Urinary bladder (tissue), 4 donors: ENCODE measurements around the gene PRR5. TPM values are rescaled to one million over a fixed set of nuclear protein-coding genes. Genes with fewer than 3 reads are reported as not detected.
"Not testable (repeated sequence)": the region's sequence is repeated elsewhere in the genome, so short reads cannot be mapped to it uniquely, and the experiment has no call there.

ENCODE experiments used
- DNase-seq: peaks from one replicate; pipeline ENCODE4 v3.0.0-alpha.2; 2015; ENCODE audit errors: extremely low spot score
- H3K27ac ChIP-seq: one replicate; pipeline ENCODE4 v1.5.1; 2013; ENCODE audit warnings: low read depth, mild to moderate bottlenecking, moderate library complexity
- H3K36me3 ChIP-seq: one replicate; pipeline ENCODE4 v1.6.1; 2013; ENCODE audit warnings: mild to moderate bottlenecking, moderate library complexity; ENCODE audit not compliant: insufficient read depth
- H3K4me1 ChIP-seq: one replicate; pipeline ENCODE4 v1.6.1; 2013; ENCODE audit warnings: mild to moderate bottlenecking, moderate library complexity; ENCODE audit not compliant: insufficient read depth
- H3K4me3 ChIP-seq: one replicate; pipeline ENCODE4 v1.5.1; 2013; ENCODE audit warnings: low read depth, low read length
- WGBS: extraction: QIAGEN DNeasy Blood & Tissue Kit; methylation state at CpG from one replicate; pipeline ENCODE4 v1.1.7; 2013; 5-methylcytosine and 5-hydroxymethylcytosine counted together
- polyA plus RNA-seq: library from polyadenylated mRNA; stranded (reverse); fragments of 200-250 nt; gene quantifications from one replicate; pipeline ENCODE4 v1.2.3, GENCODE V29; 2013
- total RNA-seq: library from RNA; depleted of rRNA; stranded (reverse); fragments of >200 nt; gene quantifications from one replicate; pipeline ENCODE4 v1.2.3, GENCODE V29; 2014
- donor health status: healthy with polysubstance abuse.
- donor health status: healthy.

The PRR5 gene
- total and polyA plus RNA-seq, 2 donors: 13.9 to 28.1 TPM

GRCh38 chr22:44733426-44734106 lies 31.6 kb downstream of the PRR5 start:
- DNase-seq: no peak
- 90% methylated on average over 14 of the region's 14 CpGs for WGBS
- Histone ChIP-seq H3K4me3 (no peak overlapping the region), H3K36me3 (no peaks in the 10 kb centered on the region), H3K27ac (no peak overlapping the region), H3K4me1 (no peaks in the 10 kb centered on the region)

- no peaks in the 10 kb centered on the region for H3K36me3 ChIP-seq
- 78% methylated on average over 8 of the region's 8 CpGs for WGBS
Measured at GRCh38 chr22:44734278-44734677, 32.3 kb downstream of the PRR5 start.

DNA sequence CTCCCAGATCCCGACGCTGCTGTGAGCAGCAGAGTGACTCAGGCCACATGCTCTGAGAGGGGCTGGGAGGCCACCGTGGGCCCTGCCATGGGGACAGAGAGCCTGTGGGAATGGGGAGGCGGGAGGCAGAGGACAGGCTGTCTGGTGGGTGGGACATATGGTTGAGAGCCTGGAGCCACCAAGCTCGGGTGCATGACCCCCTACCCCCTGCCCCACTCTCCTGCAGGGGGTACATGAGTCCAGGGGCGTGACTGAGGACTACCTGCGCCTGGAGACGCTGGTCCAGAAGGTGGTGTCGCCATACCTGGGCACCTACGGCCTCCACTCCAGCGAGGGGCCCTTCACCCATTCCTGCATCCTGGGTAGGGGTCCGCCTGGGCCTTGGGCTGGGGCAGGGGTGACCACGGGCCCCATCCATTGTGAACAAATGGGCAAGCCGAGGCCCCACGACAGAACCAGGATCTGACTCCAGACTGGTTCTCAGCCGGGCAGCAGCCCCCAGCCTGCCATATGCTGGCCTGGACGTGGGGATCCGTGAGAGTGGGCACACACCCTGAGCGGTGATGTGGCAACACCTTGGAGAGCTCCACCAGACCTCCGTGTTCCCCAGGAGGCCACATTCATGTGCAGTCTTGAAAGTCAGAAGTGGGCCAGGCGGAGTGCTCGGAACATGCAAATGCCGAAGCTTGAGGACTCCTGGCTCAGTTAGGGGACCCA lies 33.0 kb downstream of the PRR5 start:
- no peak overlapping the region for H3K4me3 ChIP-seq
- no peak overlapping the region for H3K27ac ChIP-seq
- H3K36me3 ChIP-seq: no peaks in the 10 kb centered on the region
- no peak for DNase-seq
- WGBS: 81% methylated on average over 23 of the region's 23 CpGs
- no peaks in the 10 kb centered on the region for H3K4me1 ChIP-seq

More at GRCh38 chr22:44734278-44734677, 32.3 kb downstream of the PRR5 start:
- Histone ChIP-seq H3K4me1 (no peaks in the 10 kb centered on the region), H3K4me3 (no peak overlapping the region), H3K27ac (no peak overlapping the region)
- DNase-seq: no peak

- H3K4me1 ChIP-seq: no peaks in the 10 kb centered on the region
- H3K36me3 ChIP-seq: no peaks in the 10 kb centered on the region
- no peak overlapping the region for H3K4me3 ChIP-seq
- 40% methylated on average over 28 of the region's 28 CpGs for WGBS
- no peak overlapping the region for H3K27ac ChIP-seq
- no peak for DNase-seq
Measured at GRCh38 chr22:44735518-44736428, 33.8 kb downstream of the PRR5 start.

- H3K36me3 ChIP-seq: no peaks in the 10 kb centered on the region
- WGBS: 46% methylated on average over 52 of the region's 52 CpGs
- DNase-seq: no peak
- no peaks in the 10 kb centered on the region for H3K4me1 ChIP-seq
- no peak overlapping the region for H3K4me3 ChIP-seq
- no peak overlapping the region for H3K27ac ChIP-seq
Measured at GRCh38 chr22:44736581-44737405, 34.8 kb downstream of the PRR5 start.

DNA sequence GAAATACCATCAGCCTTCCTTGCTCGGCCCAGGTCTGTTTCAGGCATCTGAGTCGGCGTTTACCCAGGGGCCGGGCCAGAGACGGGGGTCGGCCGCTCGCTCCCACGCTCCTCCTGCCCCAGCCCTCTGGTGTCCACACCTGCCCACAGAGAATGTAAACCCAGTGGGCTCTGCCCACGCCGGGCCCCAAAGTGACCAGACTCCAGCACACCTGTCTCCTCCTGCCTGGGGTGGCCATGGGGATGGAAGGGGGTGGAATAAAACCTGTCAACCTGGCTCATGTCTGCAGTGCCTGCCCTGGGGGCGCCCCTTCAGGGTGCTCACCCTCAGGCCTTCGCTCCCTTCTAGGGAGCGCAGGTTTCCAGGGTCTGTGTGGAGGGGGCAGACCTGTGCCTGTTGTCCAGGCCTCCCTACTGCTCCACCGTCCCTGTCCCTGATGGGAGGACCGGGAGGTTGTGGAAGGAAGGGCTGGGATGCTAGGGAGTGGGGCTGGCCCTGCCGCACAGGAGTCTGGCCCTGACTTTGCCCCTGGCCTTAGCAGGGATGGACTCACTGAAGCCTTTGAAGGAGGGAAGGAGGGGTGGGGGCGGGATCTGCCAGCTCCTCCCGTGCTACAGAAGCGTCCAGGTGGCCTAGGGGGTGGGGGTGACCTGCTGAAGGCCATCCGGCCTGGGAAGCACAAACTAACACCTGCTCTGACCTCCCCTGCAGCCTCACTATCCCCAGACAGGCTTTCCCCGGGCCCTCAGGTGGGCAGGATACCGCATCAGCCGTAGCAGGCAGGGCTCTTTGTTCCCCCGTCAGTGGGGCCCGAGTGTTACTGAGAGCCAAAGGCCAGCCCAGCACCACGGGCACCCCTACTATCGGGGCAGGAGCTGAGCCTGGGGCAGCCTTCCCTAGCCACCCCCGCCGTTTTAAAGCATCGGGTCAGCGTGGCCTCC lies 35.7 kb downstream of the PRR5 start:
- Histone ChIP-seq H3K27ac (no peak overlapping the region), H3K4me3 (no peak overlapping the region), H3K4me1 (no peaks in the 10 kb centered on the region), H3K36me3 (no peaks in the 10 kb centered on the region)
- WGBS: 65% methylated on average over 32 of the region's 32 CpGs
- DNase-seq: no peak

- no peak overlapping the region for H3K27ac ChIP-seq
- no peaks in the 10 kb centered on the region for H3K36me3 ChIP-seq
- no peak overlapping the region for H3K4me3 ChIP-seq
- 49% methylated on average over 14 of the region's 14 CpGs for WGBS
- no peak for DNase-seq
- no peaks in the 10 kb centered on the region for H3K4me1 ChIP-seq
Measured at GRCh38 chr22:44738347-44738715, 36.3 kb downstream of the PRR5 start.

DNA sequence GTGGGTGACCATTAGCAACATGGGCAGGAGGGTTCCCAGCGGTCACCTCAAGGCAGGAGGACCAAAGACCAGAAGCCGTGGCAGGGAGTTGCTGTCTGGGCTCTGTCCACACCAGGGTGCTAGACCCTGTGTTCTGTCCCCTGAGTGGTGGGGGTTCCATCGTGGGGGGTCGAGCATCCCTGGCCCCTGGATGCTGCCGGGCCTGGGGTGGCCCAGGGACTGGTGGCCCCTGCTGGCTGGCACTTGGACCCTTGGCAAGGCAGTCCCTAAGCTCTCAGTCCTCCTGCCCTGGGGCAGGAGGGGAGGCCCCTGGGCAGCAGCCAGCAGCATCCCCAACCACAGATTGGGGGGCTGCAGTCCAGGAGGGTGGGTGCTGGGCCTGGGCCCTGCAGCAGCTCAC lies 37.0 kb downstream of the PRR5 start:
- DNase-seq: no peak
- H3K36me3 ChIP-seq: no peaks in the 10 kb centered on the region
- 89% methylated on average over 5 of the region's 5 CpGs for WGBS

DNA sequence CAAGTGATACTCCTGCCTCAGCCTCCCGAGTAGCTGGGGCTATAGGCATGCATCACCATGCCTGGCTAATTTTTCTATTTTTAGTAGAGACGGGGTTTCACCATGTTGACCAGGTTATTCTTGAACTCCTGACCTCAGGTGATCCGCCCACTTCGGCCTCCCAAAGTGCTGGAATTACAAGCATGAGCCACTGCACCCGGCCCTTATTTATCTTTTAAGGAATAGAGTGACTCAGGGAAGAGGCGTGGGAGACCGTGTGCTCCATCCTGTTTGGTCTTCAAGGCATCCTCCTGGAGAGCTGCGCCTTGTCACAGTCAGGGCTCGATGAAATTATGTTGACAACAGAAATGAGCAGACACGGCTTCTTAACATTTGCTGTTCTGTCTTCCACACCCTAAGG lies 37.7 kb downstream of the PRR5 start:
- H3K36me3 ChIP-seq, H3K4me1 ChIP-seq, H3K4me3 ChIP-seq, DNase-seq, H3K27ac ChIP-seq: not testable (repeated sequence)
- 52% methylated on average over 10 of the region's 10 CpGs for WGBS

More for the DNA sequence above, 37.0 kb downstream of the PRR5 start:
- no peaks in the 10 kb centered on the region for H3K4me1 ChIP-seq
- H3K27ac ChIP-seq: no peak overlapping the region
- H3K4me3 ChIP-seq: no peak overlapping the region

- H3K4me1 ChIP-seq: no peaks in the 10 kb centered on the region
- DNase-seq: no peak
- H3K4me3 ChIP-seq: no peak overlapping the region
- H3K27ac ChIP-seq: no peak overlapping the region
- no peaks in the 10 kb centered on the region for H3K36me3 ChIP-seq
- 76% methylated on average over 17 of the region's 17 CpGs for WGBS
Measured at GRCh38 chr22:44740307-44740706, 38.3 kb downstream of the PRR5 start.

- H3K27ac ChIP-seq: no peak overlapping the region
- H3K4me3 ChIP-seq: no peak overlapping the region
- WGBS: 61% methylated on average over 9 of the region's 9 CpGs
- no peak for DNase-seq
- no peaks in the 10 kb centered on the region for H3K36me3 ChIP-seq
- H3K4me1 ChIP-seq: no peaks in the 10 kb centered on the region
Measured at GRCh38 chr22:44741929-44742328, 39.9 kb downstream of the PRR5 start.

- H3K4me1 ChIP-seq: peaks cover 2% of the 10 kb centered on the region
- no peaks in the 10 kb centered on the region for H3K36me3 ChIP-seq
- WGBS: 84% methylated on average over 11 of the region's 11 CpGs
- H3K4me3 ChIP-seq: no peak overlapping the region
- no peak overlapping the region for H3K27ac ChIP-seq
- DNase-seq: no peak
Measured at GRCh38 chr22:44743247-44743646, 41.2 kb downstream of the PRR5 start.
